Thyroid gland (tissue), 4 donors: ENCODE measurements around the gene ATG5. TPM values are rescaled to one million over a fixed set of nuclear protein-coding genes. Genes with fewer than 3 reads are reported as not detected.

Experiments used
- DNase-seq, 2 donors: peaks; one replicate each; pipeline ENCODE4 v3.0.0-alpha.2; 2019
- H3K27ac ChIP-seq, 3 donors: fragments of 200-600 bp; sonication (generic); 1 replicate in 2 of 3; 2 replicates in 1 of 3; pipeline ENCODE4 v1.5.1; 2016 to 2019; ENCODE audit warnings: mild to moderate bottlenecking in 1 of 3, moderate library complexity in 1 of 3
- H3K27me3 ChIP-seq: fragments of 200-600 bp; sonication (generic); one replicate; pipeline ENCODE4 v1.5.1; 2019
- H3K36me3 ChIP-seq, 2 donors: fragments of 200-600 bp; sonication (generic); one replicate each; pipeline ENCODE4 v1.5.1; 2016 to 2019
- H3K4me1 ChIP-seq, 2 donors: fragments of 200-600 bp; sonication (generic); one replicate each; pipeline ENCODE4 v1.5.1; 2017 to 2019
- H3K4me3 ChIP-seq, 3 donors: fragments of 200-600 bp; sonication (generic); replicated peaks in 1 of 3; 1 replicate in 2 of 3; 2 replicates in 1 of 3; pipeline ENCODE4 v1.5.1; 2016; ENCODE audit warnings: mild to moderate bottlenecking in 1 of 3
- H3K9me3 ChIP-seq: fragments of 200-600 bp; sonication (generic); one replicate; pipeline ENCODE4 v1.5.1; 2017
- POLR2A ChIP-seq, 2 donors: fragments of 450-650 bp; IDR thresholded peaks; one replicate each; pipeline ENCODE4 v1.6.1; 2017; ENCODE audit warnings: antibody characterized with exemption in 2 of 2, mild to moderate bottlenecking in 2 of 2, moderate library complexity in 1 of 2
- WGBS, 2 donors: methylation state at CpG; one replicate each; pipeline ENCODE4 v1.1.5; 2017; 5-methylcytosine and 5-hydroxymethylcytosine counted together
- intact Hi-C: fragments of 100-400 bp; cut with DNase I; formaldehyde crosslinking; loops from one replicate; pipeline ENCODE4 v1.15.1; 2023
- total RNA-seq, 4 donors: library from RNA; depleted of rRNA; stranded (reverse); fragments of >200 nt; gene quantifications; one replicate each; pipeline ENCODE4 v1.2.3, GENCODE V29; 2016
- TF ChIP-seq, protein P1 (sequence below), 6 experiments: fragments of 200-600 bp in 3 of 6; fragments of 450-650 bp in 3 of 6; sonication (generic) in 3 of 6; IDR thresholded peaks; one replicate each; pipeline ENCODE4 v1.5.1; 2016 to 2019; ENCODE audit warnings: antibody characterized with exemption in 6 of 6, mild to moderate bottlenecking in 2 of 6, inconsistent platforms in 1 of 6, moderate library complexity in 1 of 6

ATG5 gene
- total RNA-seq, 4 donors from 2014 or later: 44.4 to 58.7 (median 48.7) TPM

DNA sequence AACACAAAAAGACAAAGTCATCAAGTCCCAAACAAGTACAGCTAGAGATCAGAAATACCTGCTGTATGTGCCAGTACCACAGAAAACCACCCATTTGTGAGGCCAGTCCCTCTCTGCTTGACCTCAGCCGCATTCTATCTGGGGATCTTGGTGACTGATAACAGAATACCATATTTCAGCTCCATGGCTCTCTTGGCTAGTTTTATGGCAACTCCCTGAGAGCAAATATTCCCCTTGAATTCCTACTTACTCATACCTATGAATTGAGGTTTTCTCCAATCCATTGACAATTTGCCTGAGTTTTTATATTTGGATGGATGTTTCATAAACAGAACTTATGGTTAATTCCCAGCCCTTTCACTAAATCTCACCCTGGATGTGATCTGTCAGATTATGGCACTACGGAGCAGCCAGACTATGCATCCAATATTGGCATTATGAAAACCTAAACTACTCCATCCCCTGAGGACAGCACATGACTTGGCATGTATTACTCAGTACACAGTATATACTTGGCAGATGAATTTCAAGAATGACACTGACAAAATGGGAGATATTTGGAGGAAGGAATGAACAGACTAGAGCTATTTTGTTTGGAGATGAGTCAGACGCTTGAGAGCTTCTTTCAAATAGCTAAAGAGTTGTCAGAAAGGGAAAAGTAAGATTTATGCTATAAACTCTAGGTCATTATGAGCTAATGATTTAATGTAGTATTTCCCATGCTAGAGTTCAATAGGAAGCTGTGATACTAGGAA lies 143.7 kb downstream of the ATG5 start:
- Histone ChIP-seq H3K36me3 (no peaks in the 10 kb centered on the region), H3K4me1 (no peaks in the 10 kb centered on the region), H3K27ac (no peak overlapping the region), H3K9me3 (no peaks in the 10 kb centered on the region), H3K27me3 (no peaks in the 10 kb centered on the region), H3K4me3 (no peak overlapping the region)
- intact Hi-C loops: no loop called here
- TF ChIP-seq POLR2A (IDR thresholded peaks at IDR 0.05): no peak
- TF ChIP-seq, protein P1, sequence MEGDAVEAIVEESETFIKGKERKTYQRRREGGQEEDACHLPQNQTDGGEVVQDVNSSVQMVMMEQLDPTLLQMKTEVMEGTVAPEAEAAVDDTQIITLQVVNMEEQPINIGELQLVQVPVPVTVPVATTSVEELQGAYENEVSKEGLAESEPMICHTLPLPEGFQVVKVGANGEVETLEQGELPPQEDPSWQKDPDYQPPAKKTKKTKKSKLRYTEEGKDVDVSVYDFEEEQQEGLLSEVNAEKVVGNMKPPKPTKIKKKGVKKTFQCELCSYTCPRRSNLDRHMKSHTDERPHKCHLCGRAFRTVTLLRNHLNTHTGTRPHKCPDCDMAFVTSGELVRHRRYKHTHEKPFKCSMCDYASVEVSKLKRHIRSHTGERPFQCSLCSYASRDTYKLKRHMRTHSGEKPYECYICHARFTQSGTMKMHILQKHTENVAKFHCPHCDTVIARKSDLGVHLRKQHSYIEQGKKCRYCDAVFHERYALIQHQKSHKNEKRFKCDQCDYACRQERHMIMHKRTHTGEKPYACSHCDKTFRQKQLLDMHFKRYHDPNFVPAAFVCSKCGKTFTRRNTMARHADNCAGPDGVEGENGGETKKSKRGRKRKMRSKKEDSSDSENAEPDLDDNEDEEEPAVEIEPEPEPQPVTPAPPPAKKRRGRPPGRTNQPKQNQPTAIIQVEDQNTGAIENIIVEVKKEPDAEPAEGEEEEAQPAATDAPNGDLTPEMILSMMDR (IDR thresholded peaks at IDR 0.05): no peak
- WGBS, 2 donors: 90% methylated on average over 3 of the region's 3 CpGs
- no peak for DNase-seq

DNA sequence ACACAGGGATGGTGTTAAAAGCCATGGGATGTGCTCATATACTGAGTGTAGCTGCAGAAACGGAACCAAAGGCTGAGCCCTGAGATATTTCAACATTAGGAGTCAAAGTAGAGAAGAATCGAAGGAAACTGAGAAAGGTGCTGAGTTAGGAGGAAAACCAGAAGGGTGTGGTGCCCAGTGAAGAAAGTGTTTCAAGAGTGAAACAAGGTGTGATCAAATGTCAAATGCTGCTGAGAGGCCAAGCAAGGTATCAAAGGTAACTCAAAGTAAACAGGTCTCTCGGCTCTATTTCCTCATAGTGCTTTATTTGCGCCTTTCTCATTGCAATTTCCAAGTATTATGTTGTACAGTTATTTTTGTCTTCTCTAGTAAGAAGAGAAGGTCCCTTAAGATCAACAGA lies 145.4 kb downstream of the ATG5 start:
- intact Hi-C loops: no loop called here
- Histone ChIP-seq H3K4me3 (no peak overlapping the region), H3K9me3 (no peaks in the 10 kb centered on the region), H3K27ac (no peak overlapping the region), H3K27me3 (no peaks in the 10 kb centered on the region), H3K4me1 (no peaks in the 10 kb centered on the region), H3K36me3 (no peaks in the 10 kb centered on the region)
- no peak for TF ChIP-seq POLR2A (IDR thresholded peaks at IDR 0.05)
- TF ChIP-seq, protein P1 (IDR thresholded peaks at IDR 0.05): no peak
- no peak for DNase-seq
- 72 to 80% methylated on average over 4 of the region's 4 CpGs for WGBS, 2 donors

DNA sequence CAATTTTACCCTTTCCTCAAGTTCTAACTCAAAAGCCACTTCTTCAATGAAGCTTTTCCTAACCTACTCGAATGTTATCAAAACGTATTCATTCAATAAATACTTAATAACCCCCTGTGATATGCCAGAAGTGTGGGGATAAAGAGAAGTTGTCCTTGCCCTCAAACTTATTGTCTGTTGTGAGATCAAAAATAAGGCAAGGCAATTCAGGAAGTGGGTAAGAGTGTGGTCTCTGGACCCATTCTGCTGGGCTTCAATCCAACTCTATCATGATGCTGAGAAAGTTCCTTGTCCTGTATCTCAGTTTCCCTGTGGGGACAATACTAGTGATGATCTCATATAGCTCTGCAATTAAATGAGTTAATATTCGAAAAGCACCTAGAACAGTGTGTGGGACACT lies 146.7 kb downstream of the ATG5 start:
- H3K27me3 ChIP-seq: no peaks in the 10 kb centered on the region
- intact Hi-C loops: no loop called here
- no peak overlapping the region for H3K27ac ChIP-seq
- no peaks in the 10 kb centered on the region for H3K4me1 ChIP-seq
- no peak for DNase-seq
- no peak for TF ChIP-seq POLR2A (IDR thresholded peaks at IDR 0.05)
- TF ChIP-seq, protein P1 (IDR thresholded peaks at IDR 0.05): no peak
- H3K9me3 ChIP-seq: no peaks in the 10 kb centered on the region
- H3K4me3 ChIP-seq: no peak overlapping the region
- no peaks in the 10 kb centered on the region for H3K36me3 ChIP-seq
- WGBS, 2 donors: 86 to 88% methylated on average over 3 of the region's 3 CpGs

DNA sequence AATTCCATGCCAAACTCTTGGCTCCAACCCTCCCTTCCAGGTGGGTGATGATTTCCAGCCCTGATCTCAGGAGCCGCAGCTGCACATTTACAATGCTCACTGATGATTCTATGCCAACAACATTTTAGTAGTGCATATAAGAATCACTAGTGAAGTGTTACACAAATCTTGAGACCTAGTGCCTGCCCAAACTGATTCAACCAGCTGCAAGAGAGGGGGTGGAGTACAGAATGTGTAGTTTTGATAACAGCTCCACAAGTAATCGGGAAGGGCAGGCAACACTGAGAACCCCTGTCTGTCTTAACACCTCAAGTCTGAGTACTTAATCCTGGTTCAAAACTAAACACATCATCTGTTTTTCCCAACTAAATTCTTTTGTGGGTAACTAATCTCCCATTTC lies 147.8 kb downstream of the ATG5 start:
- Histone ChIP-seq H3K4me1 (no peaks in the 10 kb centered on the region), H3K9me3 (no peaks in the 10 kb centered on the region), H3K27me3 (no peaks in the 10 kb centered on the region), H3K36me3 (no peaks in the 10 kb centered on the region), H3K4me3 (no peak overlapping the region), H3K27ac (no peak overlapping the region)
- TF ChIP-seq, protein P1 (IDR thresholded peaks at IDR 0.05): no peak
- TF ChIP-seq POLR2A (IDR thresholded peaks at IDR 0.05): no peak
- intact Hi-C loops: no loop called here
- 28 to 42% methylated on average over 2 of the region's 2 CpGs for WGBS, 2 donors
- DNase-seq: no peak

DNA sequence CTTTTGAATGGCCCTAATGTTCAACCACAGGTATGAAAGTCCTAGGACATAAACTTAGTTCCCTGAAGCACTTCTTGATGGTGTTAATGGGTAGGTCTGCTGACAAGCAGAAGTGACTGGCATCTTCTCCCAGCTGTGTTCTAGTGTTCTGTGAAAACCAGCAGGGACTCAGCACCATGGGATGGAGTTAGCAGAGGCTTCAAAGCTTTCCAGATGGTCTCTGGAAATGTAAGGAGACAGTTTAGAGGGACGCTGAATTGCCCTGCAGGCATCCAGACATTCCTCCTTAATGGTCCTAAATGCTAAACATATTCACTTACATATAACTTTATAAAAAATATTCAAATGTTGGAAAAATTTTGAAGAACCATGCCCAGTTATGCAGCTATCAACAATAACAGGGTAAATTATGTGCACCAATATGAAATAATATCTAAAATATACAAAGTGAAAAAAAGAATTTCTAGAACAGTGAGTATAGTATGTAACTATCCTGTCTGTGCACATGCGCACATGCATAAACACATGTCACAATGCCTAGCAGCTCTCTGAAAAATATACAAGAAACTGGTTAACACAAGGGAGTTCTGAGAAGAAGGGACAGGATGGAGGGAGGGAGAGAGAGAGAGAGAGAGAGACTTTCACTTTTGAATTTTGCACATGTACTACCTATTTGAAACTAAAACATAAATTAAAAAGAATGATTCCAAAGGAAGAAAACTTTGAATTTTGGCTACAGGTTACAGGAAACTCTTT lies 152.3 kb downstream of the ATG5 start:
- Histone ChIP-seq H3K27me3 (no peaks in the 10 kb centered on the region), H3K4me3 (no peak overlapping the region), H3K27ac (no peak overlapping the region), H3K36me3 (no peaks in the 10 kb centered on the region), H3K9me3 (no peaks in the 10 kb centered on the region), H3K4me1 (no peaks in the 10 kb centered on the region)
- WGBS, 2 donors: 89 to 95% methylated on average over 2 of the region's 2 CpGs
- intact Hi-C loops: no loop called here
- DNase-seq: no peak
- no peak for TF ChIP-seq POLR2A (IDR thresholded peaks at IDR 0.05)
- TF ChIP-seq, protein P1 (IDR thresholded peaks at IDR 0.05): no peak
